DND-41 (cell line): ENCODE data around the gene UCHL1.

Experiments
- EZH2 ChIP-seq: IDR thresholded peaks from 3 replicates; pipeline ENCODE4 v1.6.1; 2012; ENCODE audit warnings: borderline replicate concordance, low read depth, mild to moderate bottlenecking, moderate library complexity, low read length, inconsistent platforms; ENCODE audit not compliant: severe bottlenecking
- TF ChIP-seq, protein P1 (sequence below): IDR thresholded peaks from 2 replicates; pipeline ENCODE4 v1.5.1; 2012; ENCODE audit warnings: borderline replicate concordance, low read length, moderate library complexity, mild to moderate bottlenecking; ENCODE audit not compliant: poor library complexity, severe bottlenecking; ENCODE audit errors: extremely low read depth

GRCh38 chr4:41287852-41288251 lies 31.1 kb downstream of the UCHL1 start:
- TF ChIP-seq, protein P1, sequence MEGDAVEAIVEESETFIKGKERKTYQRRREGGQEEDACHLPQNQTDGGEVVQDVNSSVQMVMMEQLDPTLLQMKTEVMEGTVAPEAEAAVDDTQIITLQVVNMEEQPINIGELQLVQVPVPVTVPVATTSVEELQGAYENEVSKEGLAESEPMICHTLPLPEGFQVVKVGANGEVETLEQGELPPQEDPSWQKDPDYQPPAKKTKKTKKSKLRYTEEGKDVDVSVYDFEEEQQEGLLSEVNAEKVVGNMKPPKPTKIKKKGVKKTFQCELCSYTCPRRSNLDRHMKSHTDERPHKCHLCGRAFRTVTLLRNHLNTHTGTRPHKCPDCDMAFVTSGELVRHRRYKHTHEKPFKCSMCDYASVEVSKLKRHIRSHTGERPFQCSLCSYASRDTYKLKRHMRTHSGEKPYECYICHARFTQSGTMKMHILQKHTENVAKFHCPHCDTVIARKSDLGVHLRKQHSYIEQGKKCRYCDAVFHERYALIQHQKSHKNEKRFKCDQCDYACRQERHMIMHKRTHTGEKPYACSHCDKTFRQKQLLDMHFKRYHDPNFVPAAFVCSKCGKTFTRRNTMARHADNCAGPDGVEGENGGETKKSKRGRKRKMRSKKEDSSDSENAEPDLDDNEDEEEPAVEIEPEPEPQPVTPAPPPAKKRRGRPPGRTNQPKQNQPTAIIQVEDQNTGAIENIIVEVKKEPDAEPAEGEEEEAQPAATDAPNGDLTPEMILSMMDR, result no peak
- TF ChIP-seq EZH2, result no peak
